H1 (cell line): ENCODE data around the gene MPPED2. TPM values are rescaled to one million over a fixed set of nuclear protein-coding genes. Genes with fewer than 3 reads are reported as not detected.

Source experiments
- JUND ChIP-seq: IDR thresholded peaks from 2 replicates; pipeline ENCODE4 v1.6.1; 2011; ENCODE audit warnings: mild to moderate bottlenecking, improper control_type of control experiment, low read length
- polyA plus RNA-seq, 7 experiments: library from polyadenylated mRNA; depleted of rRNA in 3 of 7; stranded (reverse) in 5 of 7; unstranded in 2 of 7; fragments of >200 nt in 5 of 7; fragments of 200-250 nt in 2 of 7; gene quantifications; 1 replicate in 5 of 7; 2 replicates in 1 of 7; 4 replicates in 1 of 7; pipeline versions ENCODE4 v1.2.1 to v1.2.3, GENCODE V29; 2011 to 2013; ENCODE audit warnings: missing spikeins in 2 of 7, mixed read lengths in 2 of 7
- total RNA-seq: library from RNA; stranded (reverse); fragmentation: NEBNext Ultra II Directional; extraction: Animal tissue kit (Norgen Biotek cat#: 25700); gene quantifications from 2 replicates; pipeline ENCODE4 v1.2.1, GENCODE V29; 2021

Gene MPPED2
- total and polyA plus RNA-seq, 2 of the 8 experiments (the other 6 are each of a cell fraction or from before 2014, with no cell fraction given), result 1.3 to 3.5 TPM

DNA sequence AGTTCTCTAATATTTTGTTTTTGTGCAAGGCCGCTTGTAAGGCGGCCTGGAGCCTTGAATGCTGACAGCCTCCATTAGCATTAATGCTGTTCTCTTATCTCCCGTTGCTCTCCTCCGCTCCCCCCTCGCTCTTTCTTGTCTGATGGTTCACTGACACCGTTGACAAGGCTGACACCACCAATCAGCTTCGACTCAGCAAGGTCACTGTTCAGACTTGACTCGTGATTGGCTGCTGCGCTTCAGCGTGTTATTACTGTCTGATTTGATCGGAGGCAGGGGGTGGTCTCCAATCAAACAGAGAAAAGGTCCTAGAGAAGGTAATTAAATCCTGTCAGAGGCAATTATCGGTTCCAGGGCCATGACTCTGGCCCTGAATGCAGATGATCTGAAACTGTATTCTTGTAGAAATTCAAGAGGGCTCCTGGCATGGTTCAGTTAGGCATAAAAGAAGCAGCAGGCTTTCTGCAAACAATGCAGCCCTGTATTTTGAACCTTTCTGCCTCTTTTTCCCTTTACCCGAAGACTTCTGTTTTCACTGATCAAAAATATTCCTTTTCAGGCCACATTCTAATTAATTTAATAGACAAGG, 49.3 kb upstream of the MPPED2 start (continued):
- TF ChIP-seq JUND, result no peak
- TF ChIP-seq, all 59 proteins: peak for 0
